Breast epithelium (tissue), 3 donors: ENCODE measurements around the gene IGLON5.

Experiments used
- POLR2A ChIP-seq: fragments of 450-650 bp; IDR thresholded peaks from one replicate; pipeline ENCODE4 v1.6.1; 2016; ENCODE audit warnings: antibody characterized with exemption, mild to moderate bottlenecking, moderate library complexity
- POLR2AphosphoS5 ChIP-seq, 3 donors: sonication (generic); formaldehyde crosslinking; IDR thresholded peaks; one replicate each; pipeline ENCODE4 v1.6.1; 2017; ENCODE audit warnings: antibody characterized with exemption in 3 of 3

GRCh38 chr19:51321799-51322198 lies 10.4 kb downstream of the IGLON5 start:
- no peak for TF ChIP-seq POLR2AphosphoS5 (IDR thresholded peaks at IDR 0.05)
- no peak for TF ChIP-seq POLR2A
